GM20431 (cell line): Measurements from ENCODE around the gene BACH2.
"Not testable (repeated sequence)": the region's sequence is repeated elsewhere in the genome, so short reads cannot be mapped to it uniquely, and the experiment has no call there.

Source experiments
- in situ Hi-C: fragments of 300-500 bp; cut with MseI, MboI; formaldehyde crosslinking; loops from one replicate; pipeline ENCODE4 v1.15.0; 2020; ENCODE audit warnings: low sequenced_read_pairs; ENCODE audit not compliant: unreplicated experiment

Gene BACH2

DNA sequence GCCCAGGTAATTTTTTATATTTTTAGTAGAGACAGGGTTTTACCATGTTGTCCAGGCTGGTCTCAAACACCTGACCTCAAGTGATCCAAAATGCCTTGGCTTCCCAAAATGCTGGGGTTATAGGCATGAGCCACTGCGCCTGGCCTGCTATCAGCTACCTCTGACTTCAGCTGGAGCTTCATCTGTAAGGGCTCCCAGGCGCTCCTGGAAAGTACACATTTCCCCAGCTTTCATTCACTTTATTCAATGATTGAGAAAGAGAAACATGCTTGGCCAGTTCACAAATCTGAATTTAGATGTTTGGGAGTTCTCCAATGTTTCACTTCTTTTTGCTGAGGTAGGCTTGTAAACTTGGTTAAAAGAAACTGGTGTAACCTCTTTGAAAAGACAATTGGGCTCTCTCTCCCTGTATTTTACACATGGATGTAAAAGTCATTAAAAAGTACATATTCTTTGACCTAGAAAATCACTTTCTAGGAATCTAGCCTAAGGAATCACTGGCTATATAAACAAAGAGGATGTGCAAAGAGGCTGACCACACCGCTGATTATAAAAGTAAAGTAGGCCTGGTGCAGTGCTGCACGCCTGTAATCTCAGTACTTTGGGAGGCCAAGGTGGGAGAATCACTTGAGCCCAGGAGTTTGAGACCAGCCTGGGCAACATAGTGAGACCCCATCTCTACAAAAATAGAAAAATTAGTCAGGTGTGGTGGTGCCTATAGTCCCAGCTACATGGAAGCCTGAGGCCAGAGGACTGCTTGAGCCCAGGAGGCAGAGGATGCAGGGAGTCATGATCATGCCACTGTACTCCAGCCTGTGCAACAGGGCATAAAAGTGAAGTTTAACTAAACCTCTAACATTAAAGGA, 128.9 kb downstream of the BACH2 start:
- in situ Hi-C loops, result no loop called here

DNA sequence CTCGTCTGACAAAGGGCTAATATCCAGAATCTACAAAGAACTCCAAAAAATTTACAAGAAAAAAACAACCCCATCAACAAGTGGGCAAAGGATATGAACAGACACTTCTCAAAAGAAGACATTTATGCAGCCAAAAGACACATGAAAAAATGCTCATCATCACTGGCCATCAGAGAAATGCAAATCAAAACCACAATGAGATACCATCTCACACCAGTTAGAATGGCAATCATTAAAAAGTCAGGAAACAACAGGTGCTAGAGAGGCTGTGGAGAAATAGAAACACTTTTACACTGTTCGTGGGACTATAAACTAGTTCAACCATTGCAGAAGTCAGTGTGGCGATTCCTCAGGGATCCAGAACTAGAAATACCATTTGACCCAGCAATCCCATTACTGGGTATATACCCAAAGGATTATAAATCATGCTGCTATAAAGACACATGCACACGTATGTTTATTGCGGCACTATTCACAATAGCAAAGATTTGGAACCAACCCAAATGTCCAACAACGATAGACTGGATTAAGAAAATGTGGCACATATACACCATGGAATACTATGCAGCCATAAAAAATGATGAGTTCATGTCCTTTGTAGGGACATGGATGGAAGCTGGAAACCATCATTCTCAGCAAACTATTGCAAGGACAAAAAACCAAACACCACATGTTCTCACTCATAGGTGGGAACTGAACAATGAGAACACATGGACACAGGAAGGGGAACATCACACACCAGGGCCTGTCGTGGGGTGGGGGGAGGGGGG, 130.3 kb downstream of the BACH2 start:
- in situ Hi-C loops, result not testable (repeated sequence)

DNA sequence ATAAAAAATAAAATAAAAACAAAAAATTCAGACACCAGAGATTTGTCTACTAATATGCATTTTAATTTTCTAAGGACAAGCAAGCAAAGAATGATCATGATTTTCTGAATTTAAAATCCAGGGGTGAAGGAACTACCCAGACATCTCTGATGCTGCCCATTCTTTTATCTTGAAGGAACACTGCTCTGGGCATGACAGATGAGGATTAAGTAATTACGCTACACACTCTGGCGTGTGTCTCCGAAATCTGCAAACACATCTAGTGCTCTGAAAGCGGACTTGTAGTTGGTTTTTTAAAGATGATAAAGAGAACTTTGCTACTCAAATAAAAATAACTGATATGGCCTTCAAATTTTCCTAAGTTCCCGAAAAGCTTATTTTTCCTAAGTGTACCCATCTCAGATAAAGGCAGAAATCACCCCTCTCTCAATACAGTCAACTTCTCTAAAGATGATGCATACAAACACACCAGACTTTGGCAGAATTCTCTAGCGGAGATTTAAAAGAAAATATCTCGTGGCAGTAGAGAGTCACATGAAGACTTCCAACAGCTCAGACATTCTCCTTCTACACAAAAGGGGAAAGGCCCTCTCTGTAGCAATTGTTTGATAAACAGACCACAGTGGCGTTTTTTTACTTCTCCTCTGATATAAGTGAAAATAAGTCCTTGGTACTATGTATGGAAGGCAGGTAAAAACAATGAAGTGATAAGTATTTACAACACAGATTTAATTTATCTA, 133.8 kb downstream of the BACH2 start:
- in situ Hi-C loops, result no loop called here

DNA sequence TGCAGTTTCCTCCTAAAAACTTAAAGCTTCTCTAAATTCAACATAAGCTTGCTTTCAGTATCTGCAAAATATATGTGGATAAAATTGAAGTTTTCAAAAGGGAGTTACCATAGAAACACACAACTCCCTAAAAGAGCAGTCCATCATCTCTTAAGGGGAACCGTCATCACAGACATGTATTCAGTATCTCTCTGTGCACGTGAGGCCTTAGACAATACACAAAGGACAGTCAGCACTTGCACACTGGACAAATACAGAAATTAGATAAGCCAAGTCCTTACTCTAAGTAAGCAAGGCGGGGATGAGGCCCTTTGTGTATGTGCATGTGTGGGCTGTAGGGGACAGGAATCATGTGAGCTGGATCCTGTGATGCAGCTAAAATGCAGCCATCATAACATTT, 136.6 kb downstream of the BACH2 start:
- in situ Hi-C loops, result no loop called here

DNA sequence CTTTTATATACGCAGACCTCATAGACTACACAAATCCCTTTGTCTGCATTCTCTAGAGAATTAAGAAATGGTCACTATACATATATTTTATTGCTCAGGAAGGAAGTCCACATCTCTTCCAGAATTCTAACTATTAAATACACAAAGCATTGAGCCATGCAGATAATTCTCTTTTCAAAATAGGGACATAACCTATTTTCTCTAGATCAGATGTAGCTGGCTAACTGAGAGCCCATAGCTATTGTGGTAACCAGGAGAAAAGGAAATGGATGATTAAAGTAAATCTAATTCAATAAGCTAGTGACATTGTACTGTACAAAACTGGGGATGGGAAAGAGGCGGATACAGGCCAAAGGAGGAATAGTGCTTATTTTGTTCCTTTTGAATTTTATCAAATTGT, 137.2 kb downstream of the BACH2 start:
- in situ Hi-C loops, result no loop called here

DNA sequence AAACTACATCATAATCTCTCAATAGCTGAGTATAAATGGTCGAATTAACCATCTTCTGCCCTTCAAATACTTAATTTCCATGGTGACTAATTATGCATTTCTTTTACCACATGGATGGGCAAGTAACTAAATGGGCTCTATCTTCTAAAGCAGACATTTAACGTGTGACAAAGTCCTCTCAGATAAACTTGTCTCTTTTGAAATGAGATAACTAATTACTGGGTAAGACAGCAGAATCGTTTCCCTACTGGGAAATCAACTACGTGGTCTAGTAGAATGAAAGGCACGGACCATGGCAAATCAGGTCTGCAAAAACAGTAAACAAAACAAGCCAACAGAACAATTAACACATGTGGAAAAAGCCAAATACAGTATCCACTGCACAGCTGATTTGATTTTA, 137.7 kb downstream of the BACH2 start:
- in situ Hi-C loops, result no loop called here

DNA sequence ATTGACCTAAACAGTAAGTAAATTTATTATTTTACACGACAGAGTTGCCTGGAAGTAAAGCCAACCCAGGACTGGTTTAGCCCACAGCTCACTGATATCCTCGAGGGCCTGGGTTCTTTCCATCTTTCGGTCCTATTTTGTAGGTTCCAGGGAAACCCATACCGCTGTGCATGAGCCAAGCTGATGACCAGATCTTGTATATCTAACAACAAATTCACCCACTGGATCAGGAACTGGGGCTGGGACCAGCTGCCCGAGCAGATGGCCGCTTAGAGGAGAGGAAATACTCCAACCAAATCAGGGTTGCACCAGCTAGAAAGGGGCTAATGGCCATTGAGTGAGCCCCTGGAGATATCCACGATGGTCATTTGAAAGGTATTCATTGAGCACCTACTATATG, 139.2 kb downstream of the BACH2 start:
- in situ Hi-C loops, result no loop called here

DNA sequence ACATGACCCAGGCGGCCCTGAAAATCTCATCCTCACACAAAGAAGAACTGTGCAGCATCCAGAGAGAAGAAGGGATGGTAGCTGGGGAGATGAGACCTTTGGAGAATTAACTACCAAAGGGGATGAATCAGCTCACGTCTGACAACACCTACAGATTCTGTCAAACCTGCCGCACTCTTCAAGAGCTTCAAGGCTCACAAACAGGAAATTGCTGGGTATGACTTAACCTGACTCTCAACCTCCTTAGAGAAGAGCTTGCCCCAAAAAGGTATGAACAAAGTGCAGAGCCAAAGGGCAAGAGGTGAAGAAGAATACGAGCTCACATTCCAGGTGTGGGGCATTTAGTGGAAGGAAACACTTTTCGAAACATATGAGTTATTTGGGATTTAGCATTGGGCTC, 139.8 kb downstream of the BACH2 start:
- in situ Hi-C loops, result no loop called here

DNA sequence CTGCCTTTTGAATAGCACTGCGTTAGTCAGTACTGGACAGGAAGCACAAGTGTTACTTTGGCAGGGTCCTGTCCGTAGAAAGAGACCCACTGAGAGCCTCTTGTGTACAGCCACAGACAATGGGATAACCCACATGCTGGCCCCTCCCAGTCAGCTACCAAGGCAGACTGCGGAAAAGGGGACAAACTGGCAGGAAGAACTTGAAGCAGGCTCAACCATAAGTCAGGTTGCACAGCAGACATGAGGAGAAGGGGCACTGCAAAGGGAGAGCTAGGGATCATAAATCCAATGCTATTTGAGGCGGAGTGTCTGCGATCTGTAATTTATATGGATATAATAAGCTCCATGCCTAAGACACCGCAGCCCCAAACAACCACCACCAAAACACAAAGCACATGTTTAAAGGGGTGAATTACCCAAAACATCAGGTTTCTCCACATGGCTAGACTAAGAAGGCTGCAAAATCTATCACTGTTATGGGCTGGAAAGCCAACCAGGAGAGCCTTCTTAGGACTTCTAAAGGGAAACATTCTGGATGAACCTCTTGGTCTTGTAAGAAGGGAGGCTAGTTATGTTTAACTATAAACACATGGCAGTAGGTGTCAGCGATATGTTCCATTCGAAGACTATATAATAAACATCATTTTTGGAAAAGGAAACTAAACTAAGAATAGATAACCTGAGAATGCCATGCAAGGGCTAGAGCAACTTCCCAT, 141.7 kb downstream of the BACH2 start:
- in situ Hi-C loops, result no loop called here

DNA sequence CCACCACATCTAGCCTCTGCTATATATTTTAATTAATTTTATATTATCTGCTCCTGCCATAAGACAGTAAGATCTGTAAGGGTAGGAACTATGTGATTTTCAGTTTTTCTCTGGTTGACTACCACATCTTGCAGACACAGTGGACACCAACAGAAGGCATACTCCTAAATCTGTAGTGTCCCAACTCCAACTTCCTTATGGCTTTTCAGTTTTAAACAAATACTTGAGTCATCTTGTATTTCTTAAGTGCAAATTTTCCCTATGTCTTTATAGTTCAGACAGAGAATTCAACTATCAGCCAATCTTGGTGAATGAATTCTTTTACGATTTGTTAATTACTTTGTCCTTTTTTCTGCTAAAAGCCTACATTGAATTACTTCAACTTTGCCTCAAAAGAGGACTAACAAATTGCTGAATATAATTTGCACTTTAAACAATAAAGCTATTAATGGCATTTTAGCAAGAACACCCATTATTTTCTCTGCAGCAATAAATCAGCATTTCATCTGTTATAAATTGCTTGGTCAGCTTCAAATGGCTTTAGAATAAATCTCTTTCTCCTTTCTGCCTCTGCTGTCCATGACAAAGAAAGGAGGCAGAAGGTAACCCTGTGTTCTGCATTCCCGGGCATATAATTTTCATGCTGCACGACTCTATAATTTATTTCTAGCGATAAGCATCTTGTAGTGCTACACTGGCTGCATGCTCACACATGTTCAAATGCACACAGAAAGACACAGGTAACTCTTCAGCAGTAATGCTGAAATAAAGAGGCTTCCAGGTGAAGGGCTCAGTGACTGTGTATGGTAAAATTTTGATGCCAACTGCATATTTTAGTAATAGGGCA, 144.8 kb downstream of the BACH2 start:
- in situ Hi-C loops, result no loop called here

DNA sequence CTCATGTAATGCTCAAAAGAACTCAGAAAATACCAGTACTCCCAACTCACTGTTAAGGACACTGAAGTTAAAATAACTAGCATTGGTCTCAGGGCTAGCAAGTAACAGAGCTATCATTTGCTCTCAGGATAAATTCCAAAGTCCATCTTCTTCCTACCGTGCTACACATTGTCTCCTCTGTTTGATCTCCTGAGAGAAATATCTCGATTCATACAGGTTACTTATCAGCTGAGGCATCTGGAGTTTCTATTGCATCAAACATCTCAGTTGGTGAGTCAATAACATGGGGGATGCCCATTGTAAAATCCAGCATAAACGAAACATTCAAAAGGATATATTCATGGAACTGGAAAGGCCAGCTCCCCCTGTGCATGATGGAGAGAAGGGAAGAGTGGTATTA, 147.4 kb downstream of the BACH2 start:
- in situ Hi-C loops, result no loop called here

DNA sequence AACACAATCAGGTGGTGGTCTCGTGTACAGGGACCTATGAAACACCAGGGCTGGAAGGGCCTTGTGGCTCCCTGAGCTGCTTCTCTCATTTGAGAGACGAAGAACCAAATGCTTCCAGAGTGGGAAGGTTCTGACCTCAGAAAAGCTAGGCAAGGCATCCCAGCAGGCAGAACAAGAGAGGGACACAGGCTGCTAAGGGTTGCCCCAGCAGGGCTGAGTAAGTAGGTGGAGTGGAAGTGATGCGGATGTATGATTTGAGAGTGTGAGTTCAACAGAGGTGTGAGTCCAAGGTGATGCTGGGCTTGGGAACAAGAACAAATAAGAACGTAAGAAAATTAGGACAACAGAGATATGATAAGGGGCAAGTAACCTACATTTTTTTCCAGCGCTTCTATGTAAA, 147.8 kb downstream of the BACH2 start:
- in situ Hi-C loops, result no loop called here

DNA sequence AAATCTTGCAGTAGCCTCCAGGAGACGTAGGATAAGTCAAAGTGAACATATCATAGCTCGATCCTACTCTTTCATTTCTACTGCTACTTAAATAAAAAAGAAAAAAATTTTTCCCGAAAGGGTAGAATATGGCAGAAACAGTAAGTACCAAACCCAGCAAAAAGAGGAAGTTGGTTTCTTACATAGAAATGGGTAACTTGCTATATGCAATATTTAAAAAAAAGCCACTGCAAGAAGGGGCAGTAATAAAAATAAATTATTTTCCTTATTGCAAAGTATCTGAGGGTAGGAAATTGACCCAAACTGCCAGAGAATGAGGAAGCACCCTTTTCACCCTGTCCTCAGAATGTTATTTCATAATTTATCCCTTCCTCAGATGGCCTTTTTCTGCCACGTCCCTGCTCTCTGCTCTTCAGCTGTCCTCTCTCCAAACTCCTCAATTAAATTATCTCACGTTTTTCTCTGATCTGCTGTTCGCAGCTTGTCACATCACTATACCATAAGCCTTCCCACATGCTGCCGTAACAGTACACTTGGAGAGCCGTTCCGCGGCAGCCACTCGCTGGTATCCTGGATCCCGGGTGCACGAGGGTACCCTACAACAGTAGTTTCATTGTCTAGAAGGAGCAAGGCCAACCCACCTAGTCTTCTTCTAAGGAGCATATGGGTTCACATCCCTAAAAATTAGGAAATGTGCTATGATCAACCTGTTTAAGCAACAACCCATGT, 149.6 kb downstream of the BACH2 start:
- in situ Hi-C loops, result no loop called here

DNA sequence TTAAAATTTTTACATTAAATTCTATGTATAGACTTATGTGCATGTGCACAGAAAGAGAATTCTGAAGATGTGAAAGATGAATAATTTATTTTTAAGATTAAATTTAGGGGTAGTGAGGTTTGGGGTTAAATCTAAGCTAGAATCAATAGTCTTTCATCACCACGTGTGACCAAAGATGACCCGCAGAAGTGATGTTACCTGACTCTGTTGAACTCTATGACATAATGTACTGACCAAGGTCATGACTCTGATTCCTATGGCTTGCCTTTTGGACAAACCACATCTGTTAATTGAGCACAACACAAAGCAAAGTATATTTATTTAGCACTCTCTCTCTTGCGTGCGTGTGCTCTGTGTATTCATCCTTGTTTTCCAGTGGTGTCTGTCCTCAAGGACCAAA, 150.6 kb downstream of the BACH2 start:
- in situ Hi-C loops, result no loop called here

DNA sequence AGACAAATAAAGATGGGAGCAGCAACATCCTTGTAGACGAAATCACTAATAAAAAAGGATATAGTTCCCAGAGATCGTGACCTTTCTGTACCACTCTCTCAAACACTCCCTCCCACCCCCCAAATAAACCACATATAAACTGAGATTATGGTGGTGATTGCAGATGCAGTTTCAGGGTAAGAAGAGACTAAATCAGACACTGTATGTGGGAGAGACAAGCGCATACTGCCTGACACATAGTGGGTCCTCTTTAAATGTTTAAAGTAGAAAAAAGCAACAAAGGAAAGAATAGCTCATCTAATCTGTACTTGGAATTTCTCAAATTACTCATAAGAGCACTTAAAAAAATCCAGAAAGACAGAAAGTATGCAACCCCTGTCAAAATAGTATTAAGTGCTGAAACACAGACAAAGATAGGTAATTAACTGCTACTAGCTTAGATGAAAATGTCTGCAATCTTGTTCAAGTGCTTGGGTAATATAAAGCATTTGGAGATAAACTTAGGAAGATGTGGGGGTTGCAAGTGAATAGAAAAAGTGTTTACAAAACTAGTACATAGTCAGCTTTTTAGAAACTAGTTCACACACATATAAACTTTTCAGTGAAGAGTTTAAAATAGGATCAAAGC, 151.6 kb downstream of the BACH2 start:
- in situ Hi-C loops, result no loop called here

DNA sequence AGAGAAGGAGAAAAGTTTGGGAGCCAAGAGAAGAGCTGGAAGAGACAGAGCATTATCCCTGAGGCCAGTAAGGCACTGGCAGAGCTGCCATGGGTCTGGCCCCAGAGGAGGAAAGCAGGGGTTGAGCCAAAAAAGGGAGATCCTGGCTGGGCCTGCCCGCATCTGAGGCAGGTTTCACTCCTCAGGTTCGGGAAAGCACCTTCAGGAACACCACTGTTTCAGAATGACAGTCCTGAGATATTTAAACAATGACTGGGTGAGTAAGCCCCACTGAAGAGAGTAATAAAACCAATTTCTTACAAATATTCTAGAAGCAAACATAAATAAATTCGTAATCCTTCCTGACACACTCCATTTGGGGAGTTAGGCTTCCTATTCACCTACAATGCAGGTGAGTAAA, 152.2 kb downstream of the BACH2 start:
- in situ Hi-C loops, result no loop called here

DNA sequence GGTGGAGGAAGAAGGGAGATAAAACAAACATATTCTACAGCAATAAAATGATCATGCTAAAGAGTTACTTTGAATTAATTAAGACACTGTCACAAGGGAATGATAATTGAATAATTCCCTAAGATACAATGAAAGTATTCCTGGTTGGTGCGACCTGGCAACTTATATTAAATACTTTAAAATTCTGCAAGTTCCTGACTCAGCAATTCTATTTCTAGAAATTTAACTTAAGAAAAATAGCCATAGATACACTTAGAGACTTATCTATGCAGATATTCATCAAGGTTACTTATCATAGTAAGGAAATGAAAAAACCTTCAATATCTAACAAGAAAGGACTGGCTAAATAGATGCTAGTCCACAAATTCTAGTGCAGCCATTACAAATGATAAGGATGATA, 156.0 kb downstream of the BACH2 start:
- in situ Hi-C loops, result no loop called here

DNA sequence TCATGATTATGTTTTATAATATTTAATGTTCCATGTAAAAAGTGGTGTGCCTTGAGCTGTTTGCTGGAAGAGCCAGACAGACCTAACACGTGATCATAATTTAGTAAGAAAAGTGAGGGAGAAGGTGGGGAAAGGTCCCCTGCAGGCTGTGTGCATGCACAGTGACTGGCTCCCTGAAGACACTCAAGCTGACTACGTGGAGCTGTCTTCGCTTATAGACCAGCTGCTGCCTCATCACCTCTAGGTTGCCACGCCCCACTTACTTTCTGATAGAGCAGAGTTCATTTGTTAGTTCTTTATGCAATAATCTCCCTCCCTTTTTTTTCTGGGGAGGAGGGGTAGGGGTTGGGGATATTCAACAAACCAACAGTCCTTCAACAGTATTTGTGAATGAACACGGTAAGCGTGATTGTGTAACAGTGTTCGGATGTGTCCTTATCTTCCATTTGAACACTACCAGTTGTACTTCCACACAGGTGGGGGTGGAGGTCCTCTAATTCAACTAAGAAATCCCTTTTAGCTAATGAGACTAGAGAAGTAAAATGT, 157.3 kb downstream of the BACH2 start:
- in situ Hi-C loops, result no loop called here
